Large intestine (tissue), 3 donors: ENCODE results near the gene TRIM17. TPM values are rescaled to one million over a fixed set of nuclear protein-coding genes. Genes with fewer than 3 reads are reported as not detected.

Experiments used
- DNase-seq, 2 donors: peaks; one replicate each; pipeline versions ENCODE4 v3.0.0 to v3.0.0-alpha.2; 2013
- H3K27ac ChIP-seq: one replicate; pipeline ENCODE4 v1.5.1; 2013; ENCODE audit warnings: low read length
- H3K27me3 ChIP-seq: 2 replicates; pipeline ENCODE4 v1.6.1; 2013; ENCODE audit warnings: low read length; ENCODE audit not compliant: control insufficient read depth, insufficient read depth
- H3K36me3 ChIP-seq: 2 replicates; pipeline ENCODE4 v1.6.1; 2013; ENCODE audit warnings: low read length; ENCODE audit not compliant: control insufficient read depth, insufficient read depth
- H3K4me1 ChIP-seq: one replicate; pipeline ENCODE4 v1.6.1; 2013; ENCODE audit warnings: low read length; ENCODE audit not compliant: control insufficient read depth, insufficient read depth
- H3K4me3 ChIP-seq: one replicate; pipeline ENCODE4 v1.5.1; 2013; ENCODE audit warnings: low read length
- H3K9me3 ChIP-seq: one replicate; pipeline ENCODE4 v1.6.1; 2013; ENCODE audit warnings: mild to moderate bottlenecking, low read depth, low read length, moderate library complexity; ENCODE audit not compliant: control insufficient read depth
- WGBS: methylation state at CpG from one replicate; pipeline ENCODE4 v1.1.5; 2013; ENCODE audit warnings: low lambda C conversion rate; ENCODE audit not compliant: insufficient coverage; 5-methylcytosine and 5-hydroxymethylcytosine counted together
- polyA plus RNA-seq: library from polyadenylated mRNA; unstranded; fragments of 120-200 nt; gene quantifications from one replicate; pipeline ENCODE4 v1.2.1, GENCODE V29; 2013

Gene TRIM17
- polyA plus RNA-seq, 1 donor = 1.3 TPM

DNA sequence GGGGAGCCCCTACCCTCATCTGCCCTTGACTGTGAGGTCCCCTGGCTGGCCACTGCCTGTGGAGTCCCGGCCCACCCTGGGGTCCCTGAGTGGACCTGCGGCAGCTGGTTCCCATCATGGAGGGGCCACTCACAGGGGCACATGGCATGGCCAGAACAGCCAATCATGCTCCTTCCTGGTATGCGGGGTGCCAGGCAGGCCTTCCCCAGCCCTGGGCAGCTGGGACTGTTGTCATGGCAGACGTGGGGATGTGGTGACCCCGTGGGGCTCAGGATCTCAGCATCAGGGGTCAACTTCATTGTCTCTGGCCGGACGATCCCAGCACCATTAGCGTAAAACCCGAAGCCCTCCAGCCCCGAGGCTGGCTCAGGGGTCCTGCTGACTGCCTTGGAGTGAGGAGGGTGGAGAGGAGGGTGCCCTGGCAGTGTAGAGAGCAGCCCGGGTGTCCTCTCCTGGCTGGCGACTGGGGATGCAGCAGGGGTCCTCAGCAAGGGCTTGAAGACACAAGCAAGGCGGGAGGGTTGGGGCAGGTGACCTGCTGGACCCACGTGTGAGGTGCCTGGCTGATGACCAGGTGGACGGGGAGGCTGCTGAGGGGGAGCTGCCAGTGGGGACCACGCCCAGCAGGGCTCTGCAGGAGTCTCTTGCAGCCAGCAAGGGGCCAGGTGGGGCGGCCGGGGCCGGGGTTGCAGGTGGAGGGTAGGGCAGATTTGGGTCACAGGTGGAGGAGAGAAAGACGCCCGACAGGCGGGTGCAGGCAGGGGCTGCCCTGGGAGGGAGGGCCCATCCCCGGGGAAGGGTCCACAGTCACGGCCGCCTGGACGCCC, 55.1 kb downstream of the TRIM17 start:
- H3K4me3 ChIP-seq = no peak overlapping the region
- peaks cover 2% of the 10 kb centered on the region for H3K36me3 ChIP-seq
- H3K27me3 ChIP-seq = no peaks in the 10 kb centered on the region
- H3K27ac ChIP-seq = no peak overlapping the region
- H3K9me3 ChIP-seq = no peaks in the 10 kb centered on the region
- WGBS = no CpG with 5 or more reads among the region's 26 CpGs
- no peak for DNase-seq
- no peaks in the 10 kb centered on the region for H3K4me1 ChIP-seq

DNA sequence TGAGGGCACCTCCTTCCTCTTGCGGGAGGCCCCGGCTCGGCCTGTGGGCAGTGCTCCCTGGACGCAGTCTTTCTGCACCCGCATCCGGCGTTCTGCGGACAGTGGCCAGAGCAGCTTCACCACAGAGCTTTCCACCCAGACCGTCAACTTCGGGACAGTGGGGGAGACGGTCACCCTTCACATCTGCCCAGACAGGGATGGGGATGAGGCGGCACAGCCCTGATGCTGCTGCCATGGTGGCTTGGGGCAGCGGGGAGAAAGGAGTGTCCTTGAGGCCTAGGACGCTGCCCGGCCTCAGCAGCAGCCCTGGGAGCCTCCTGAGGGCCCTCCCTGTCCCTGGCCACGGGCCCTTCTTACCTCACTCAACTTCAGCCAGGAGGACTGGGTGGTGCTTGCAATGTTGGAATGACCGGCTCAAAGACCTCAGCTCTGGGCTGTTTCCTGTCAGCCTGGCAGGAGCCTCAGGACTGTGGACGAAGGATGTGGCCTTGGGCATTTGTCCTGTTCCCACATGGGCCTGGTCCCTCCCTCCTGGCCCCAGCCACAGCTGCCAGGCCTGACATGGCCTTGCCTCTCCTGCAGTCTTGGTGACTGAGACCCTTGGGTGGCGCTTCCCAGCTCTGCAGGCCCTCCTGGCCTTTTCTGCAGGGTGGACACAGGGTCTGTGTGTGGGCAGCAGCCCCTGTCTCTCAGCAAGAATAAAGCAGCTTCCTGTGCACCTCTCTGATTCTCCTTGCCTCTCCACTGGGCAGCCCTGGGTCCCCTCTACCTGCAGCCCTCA, 55.9 kb downstream of the TRIM17 start:
- Histone ChIP-seq H3K27me3 (no peaks in the 10 kb centered on the region), H3K9me3 (no peaks in the 10 kb centered on the region), H3K36me3 (peaks cover 2% of the 10 kb centered on the region), H3K27ac (no peak overlapping the region), H3K4me3 (no peak overlapping the region), H3K4me1 (no peaks in the 10 kb centered on the region)
- WGBS = no CpG with 5 or more reads among the region's 19 CpGs
- DNase-seq = no peak

DNA sequence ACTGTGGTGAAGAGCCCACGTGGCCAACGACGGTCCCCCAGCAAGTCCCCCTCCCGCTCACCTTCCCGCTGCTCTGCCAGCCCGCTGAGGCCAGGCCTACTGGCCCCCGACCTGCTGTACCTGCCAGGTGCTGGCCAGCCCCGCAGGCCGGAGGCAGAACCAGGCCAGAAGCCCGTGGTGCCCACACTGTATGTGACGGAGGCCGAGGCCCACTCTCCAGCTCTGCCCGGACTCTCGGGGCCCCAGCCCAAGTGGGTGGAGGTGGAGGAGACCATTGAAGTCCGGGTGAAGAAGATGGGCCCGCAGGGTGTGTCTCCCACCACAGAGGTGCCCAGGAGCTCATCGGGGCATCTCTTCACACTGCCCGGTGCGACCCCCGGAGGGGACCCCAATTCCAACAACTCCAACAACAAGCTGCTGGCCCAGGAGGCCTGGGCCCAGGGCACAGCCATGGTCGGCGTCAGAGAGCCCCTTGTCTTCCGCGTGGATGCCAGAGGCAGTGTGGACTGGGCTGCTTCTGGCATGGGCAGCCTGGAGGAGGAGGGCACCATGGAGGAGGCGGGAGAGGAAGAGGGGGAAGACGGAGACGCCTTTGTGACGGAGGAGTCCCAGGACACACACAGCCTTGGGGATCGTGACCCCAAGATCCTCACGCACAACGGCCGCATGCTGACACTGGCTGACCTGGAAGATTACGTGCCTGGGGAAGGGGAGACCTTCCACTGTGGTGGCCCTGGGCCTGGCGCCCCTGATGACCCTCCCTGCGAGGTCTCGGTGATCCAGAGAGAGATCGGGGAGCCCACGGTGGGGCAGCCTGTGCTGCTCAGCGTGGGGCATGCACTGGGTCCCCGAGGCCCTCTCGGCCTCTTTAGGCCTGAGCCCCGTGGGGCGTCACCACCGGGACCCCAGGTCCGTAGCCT, 56.8 kb downstream of the TRIM17 start:
- Histone ChIP-seq H3K9me3 (no peaks in the 10 kb centered on the region), H3K27ac (no peak overlapping the region), H3K27me3 (no peaks in the 10 kb centered on the region), H3K36me3 (no peaks in the 10 kb centered on the region), H3K4me1 (no peaks in the 10 kb centered on the region), H3K4me3 (no peak overlapping the region)
- WGBS = no CpG with 5 or more reads among the region's 45 CpGs
- DNase-seq = no peak

DNA sequence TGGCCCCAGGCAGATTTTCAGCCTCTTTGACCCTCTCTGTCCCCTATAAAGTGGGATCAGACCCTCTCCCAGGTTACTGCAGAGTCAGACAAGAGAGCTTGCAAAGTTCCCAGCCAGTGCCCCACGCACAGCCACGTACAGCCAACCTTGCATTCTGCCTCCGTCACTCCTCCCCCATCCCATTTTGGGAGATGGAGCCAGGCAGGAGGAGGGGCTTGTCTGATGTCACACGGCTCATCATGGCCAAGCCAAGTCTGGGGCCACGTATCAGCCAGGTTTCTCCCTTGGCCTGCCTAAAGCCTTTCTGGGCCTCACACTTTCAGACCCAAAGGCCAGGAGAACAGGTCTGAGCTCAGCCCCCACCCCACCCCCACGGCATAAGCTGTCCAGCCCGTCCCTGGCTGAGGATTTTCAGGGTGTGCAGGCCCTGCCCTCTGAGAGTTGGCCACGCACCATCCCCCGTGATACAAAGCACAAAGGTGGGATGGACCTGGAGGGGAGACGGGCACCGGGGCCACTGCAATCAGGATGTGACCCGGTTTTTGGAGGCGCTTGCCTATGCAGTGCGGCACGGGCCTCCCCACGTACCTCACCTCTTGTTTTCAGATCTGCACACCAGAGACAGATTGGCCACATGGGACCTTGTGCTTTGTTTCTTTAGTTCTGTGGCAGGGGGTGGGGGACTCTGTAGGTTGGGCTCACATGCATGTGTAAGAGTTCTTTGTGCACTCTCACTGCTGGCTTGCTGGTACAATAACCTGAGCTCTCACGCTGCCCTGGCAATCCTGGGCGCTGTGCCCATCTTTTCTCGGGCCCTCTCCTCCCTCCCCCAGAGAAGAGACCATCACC, 57.7 kb downstream of the TRIM17 start:
- Histone ChIP-seq H3K27me3 (no peaks in the 10 kb centered on the region), H3K27ac (no peak overlapping the region), H3K4me3 (no peak overlapping the region), H3K36me3 (no peaks in the 10 kb centered on the region), H3K4me1 (no peaks in the 10 kb centered on the region), H3K9me3 (no peaks in the 10 kb centered on the region)
- WGBS = 90% methylated on average over 2 of the region's 19 CpGs
- no peak for DNase-seq

DNA sequence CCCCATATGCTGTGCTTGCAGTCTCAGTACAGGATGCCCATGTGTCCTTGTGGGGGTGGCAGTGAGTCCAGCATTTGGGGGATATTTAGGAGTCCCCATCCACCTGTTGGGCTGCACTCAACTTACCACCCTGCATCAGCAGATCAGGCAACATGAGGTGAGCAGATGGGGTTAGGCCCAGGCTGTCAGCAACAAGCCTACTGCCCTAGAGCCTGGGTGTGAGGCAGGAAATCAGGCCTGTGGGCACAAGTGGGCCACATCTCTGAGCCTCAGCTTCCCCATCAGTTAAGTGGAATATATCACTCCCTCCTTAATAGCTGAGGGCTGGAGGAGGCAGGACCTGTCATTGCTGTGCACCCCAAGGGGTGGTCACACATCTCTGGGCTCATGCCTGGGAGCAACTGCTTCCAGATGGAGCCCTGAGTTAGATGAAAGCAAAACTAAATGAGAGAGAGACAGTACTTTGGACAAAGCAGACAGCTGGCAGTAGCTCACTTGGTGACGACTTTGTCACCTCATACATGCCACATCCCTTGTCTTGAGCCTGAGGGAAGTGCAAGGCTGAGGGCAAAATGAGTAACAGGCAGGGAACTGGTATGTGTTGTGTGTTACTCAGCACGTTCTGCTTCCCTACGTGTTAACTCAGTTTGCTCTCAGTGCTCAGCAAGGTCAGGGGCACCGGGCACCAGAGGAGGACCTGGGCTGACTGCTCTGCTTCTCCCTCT, 58.5 kb downstream of the TRIM17 start:
- no CpG with 5 or more reads among the region's 4 CpGs for WGBS
- no peak for DNase-seq

More for the DNA sequence above, 58.5 kb downstream of the TRIM17 start:
- H3K9me3 ChIP-seq = no peaks in the 10 kb centered on the region
- no peaks in the 10 kb centered on the region for H3K4me1 ChIP-seq
- H3K27me3 ChIP-seq = no peaks in the 10 kb centered on the region
- H3K27ac ChIP-seq = no peak overlapping the region
- no peak overlapping the region for H3K4me3 ChIP-seq
- no peaks in the 10 kb centered on the region for H3K36me3 ChIP-seq

Other genes with a start within 250 kb of the TRIM17 start
- gene OBSCN, start 208.8 kb downstream of the TRIM17 start, polyA plus RNA-seq = 58.9 TPM
- gene TRIM11, start 10.0 kb downstream of the TRIM17 start, polyA plus RNA-seq = 17.7 TPM
- 45.9 TPM for gene RNF187, start 70.5 kb upstream of the TRIM17 start, polyA plus RNA-seq